ENCODE measurements around the gene LRRC59.
"Not testable (repeated sequence)": the region's sequence is repeated elsewhere in the genome, so short reads cannot be mapped to it uniquely, and the experiment has no call there.

The LRRC59 gene

DNA sequence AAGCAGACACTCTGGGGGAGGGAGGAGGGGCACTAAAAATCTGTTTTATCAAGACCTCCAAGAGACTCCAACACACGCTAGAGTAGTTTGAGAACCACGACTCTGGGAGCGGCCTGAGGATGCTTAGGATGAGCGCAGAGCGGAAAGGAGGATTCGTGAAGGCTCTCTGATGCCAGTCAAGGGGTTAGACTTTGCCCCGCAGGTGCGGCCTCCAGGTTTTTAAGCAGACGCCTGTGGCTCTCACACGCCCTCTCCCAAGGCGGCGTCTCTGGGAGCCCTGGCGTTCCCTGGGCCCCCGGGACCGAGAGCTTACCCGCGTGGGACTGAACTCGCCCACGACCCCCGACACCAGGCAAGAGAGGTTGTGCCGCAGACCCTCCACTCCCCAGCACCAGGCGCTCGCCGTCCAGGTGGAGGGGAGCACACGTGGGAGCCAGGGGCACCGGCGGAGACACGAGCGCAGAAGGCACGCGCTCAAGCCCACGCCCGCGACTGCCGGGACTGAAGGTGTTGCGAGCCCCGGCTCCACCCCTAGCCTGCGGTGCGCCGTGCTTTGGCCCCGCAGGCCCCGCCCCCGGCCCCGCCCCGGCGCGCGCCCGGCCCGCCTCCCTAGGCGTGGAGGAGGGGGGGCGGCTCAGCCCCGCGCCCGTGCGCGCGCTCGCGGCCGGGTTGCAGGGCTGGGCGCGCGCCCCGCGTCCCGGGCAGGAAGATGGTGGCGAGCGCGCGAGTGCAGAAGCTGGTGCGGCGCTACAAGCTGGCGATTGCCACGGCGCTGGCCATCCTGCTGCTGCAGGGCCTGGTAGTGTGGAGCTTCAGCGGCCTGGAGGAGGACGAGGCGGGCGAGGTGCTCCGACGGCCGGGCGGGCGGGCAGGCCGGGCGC lies 51.7 kb downstream of the LRRC59 start, which contains the start of gene XYLT2:
Gene XYLT2, plus strand, starts transcription at position 695 of the 881 bp plus-strand sequence. Its CDS starts 15 bp downstream, at position 710.
- peak; percentile 73 for DNase-seq

DNA sequence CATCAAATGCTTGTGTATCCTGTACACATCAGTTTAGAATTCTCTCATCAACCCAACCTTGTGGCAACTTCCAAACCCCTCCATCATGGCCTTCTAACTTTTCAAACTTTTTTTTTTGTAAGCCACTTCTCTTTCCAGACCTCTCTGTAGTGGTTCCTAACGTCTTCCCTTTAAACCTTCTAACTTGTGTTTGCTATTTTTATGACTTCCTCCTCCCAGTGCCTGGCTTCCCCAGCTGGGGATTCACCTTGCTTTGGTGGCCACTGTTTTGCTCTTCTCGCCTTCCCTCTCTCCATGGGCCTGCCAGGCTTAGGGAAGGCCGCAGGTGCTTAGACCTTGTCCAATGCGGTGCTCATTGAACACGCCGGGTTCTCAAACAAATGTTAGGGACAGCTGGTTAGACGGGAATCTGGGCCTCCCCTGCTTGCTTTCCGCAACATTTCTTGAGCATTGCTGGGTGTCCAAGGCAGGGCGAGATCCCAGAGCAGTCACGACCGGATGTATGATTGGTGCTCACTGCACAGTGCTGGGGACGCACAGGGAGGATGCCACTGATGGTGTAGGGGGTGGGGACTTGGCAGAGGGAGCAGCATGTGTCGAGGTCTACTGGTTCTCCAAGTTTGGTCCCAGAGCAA lies 52.5 kb downstream of the LRRC59 start:
- DNase-seq, result no peak

DNA sequence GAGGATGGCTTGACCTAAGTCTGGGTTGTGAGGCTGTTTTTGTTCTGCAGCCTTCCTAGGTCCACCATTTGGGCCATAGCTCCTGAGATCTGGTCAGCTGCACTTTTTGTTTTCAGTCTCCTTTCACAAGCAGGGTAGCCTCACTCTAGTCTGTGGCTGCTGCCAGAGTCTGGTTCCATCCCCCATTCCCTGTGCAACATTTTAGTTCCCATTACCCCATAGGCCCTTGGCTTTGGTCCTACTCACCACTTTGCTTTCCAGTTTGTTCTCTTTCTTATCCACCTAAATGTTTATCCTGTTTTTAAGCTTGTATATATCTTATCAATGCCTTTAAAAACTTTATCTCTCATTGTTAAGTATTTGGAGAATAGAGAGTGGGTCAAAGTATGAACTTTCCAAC lies 57.9 kb downstream of the LRRC59 start:
- no peak for DNase-seq

DNA sequence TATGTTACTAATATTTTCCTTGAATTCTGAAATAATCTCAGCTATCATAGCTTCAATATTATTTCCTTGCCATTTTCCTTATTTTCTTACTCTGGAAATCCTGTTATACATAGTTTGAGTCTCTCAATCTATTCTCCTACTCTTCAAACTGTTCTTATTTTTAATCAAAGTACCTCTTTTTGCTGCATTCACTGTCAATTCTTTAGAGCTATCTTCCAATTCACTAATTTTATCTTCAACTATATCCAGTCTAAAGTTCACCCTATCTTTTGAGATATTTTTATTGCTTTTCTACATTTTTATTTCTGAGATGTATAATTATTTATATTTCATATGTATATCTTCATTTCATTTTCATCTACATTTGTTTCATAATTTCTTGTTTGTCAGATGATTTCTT lies 58.7 kb downstream of the LRRC59 start:
- no peak for DNase-seq

DNA sequence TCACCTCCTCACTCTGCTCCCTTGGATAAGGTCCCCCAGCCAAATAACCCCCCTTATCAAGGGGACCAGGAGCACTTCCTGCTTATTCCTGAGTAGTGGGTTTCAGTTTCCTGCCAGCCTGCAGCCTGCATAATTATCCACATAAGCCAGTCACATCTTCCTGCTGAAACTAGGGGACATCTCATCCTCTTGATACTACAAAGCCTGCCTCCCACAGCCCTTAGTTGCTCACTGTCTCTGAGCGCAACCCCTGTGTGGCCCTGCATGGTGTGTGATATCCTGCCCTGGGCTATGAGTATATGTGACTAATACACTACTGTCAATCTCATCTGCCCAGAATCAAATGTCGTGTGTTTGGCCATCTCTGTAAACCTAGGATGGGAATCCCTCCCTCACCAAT lies 59.4 kb downstream of the LRRC59 start:
- DNase-seq, result no peak

DNA sequence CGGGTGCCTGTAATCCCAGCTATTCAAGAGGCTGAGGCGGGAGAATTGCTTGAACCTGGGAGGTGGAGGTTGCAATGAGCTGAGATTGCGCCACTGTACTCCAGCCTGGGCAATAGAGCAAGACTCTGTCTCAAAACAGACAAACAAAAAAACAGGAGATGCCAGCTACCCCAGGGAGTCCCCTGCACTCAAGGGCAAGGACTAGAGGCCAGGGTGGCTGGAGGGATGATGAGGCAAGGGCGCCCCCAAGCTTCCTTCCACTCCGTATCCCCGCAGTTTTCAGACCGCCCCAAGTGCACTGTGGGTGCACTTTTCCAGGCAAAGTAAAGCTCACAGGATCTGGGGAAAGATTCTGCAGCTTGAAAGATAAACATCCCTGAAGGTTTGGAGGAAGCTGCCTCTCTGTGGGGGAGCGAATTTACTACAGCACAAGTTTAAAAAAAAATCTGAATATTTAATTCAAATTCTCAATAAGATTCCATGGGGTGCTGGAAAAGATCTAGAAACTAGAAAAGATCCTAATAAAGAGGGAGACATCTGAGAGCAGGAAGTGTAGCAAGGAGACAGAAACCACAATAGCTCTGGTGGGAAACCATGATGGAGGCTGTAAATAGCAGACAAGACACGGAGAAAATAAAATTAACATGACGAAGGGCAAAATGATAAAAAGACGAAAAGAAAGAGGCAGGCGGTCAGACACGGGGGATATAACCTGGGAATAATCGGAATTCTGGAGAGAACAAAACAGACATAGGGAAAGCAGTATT lies 63.8 kb downstream of the LRRC59 start:
- DNase-seq, result not testable (repeated sequence)

DNA sequence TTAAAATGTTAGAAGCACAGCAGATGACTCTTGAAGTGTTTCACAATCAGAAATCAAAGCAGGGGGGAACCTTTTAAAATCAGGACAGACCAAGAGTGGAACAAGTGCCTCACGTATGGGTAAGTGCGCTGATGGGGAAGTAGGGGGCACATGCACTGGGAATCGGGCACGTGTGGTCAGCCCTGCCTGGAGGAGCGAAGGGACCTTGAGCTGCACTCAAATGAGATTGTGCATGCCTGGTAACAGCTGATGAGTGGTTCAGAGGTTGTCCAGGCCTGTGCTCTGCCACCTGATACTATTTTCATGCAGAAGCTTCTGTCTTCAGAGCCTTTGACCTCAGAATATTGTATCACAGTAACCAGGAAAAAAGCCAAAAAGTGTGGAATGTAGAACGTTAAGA lies 65.1 kb downstream of the LRRC59 start:
- no peak for DNase-seq
